GM12878 (cell line): ENCODE results near the gene ALKBH1. TPM values are rescaled to one million over a fixed set of nuclear protein-coding genes. Genes with fewer than 3 reads are reported as not detected.

Source experiments
- ATAC-seq: fragments of 200-7000 bp; cut with Tn5 transposase; 3 replicates; pipeline ENCODE4 v1.9.1; 2020; ENCODE audit warnings: mild to moderate bottlenecking, moderate library complexity
- BruUV-seq: library from RNA; stranded (reverse); fragments of 400-500 nt; replicated peaks from 2 replicates; lab custom pipeline; 2021; lab: Mats Ljungman, UMichigan
- CTCF ChIA-PET: fragments of 300-600 bp; sonication (Branson Sonifier 250); formaldehyde crosslinking; extraction: SDS; loops from one replicate; lab custom pipeline; 2021; ENCODE audit warnings: inconsistent platforms; lab: Yijun Ruan, JAX
- POLR2A ChIA-PET: fragments of 350-600 bp; formaldehyde crosslinking; extraction: SDS; loops from one replicate; lab custom pipeline; 2021; ENCODE audit warnings: inconsistent platforms; lab: Charles Lee
- RAD21 ChIA-PET: fragments of 300-600 bp; sonication (Branson Sonifier 250); formaldehyde crosslinking; loops from one replicate; lab custom pipeline; 2023; ENCODE audit warnings: antibody characterized with exemption; ENCODE audit not compliant: unreplicated experiment; lab: Charles Lee
- SMC1A ChIA-PET: fragments of 300-600 bp; sonication (Branson Sonifier 250); formaldehyde crosslinking; loops from one replicate; lab custom pipeline; 2023; ENCODE audit not compliant: unreplicated experiment, uncharacterized antibody; lab: Charles Lee
- DNase-seq: peaks from one replicate; pipeline ENCODE4 v3.0.0-alpha.2; 2011; ENCODE audit warnings: low read depth, low spot score
- FAIRE-seq: peaks from 3 replicates; lab custom pipeline; 2011; peaks lifted over from hg19 to GRCh38; lab: Jason Lieb, UNC
- H2AFZ ChIP-seq: 2 replicates; pipeline ENCODE4 v1.6.0; 2011; ENCODE audit warnings: low read depth, low read length, control low read depth; ENCODE audit not compliant: control insufficient read depth
- H3K27ac ChIP-seq: 2 replicates; pipeline ENCODE4 v1.5.1; 2011; ENCODE audit warnings: control low read depth; ENCODE audit not compliant: control insufficient read depth, insufficient read depth
- H3K27me3 ChIP-seq, 2 experiments: replicated peaks in 1 of 2; 2 replicates each; pipeline versions ENCODE4 v1.6.0 to v1.6.1; 2011; ENCODE audit warnings: low read length in 1 of 2; ENCODE audit not compliant: control insufficient read depth in 2 of 2, insufficient read depth in 2 of 2
- H3K36me3 ChIP-seq, 2 experiments: 2 replicates each; pipeline ENCODE4 v1.5.1; 2011; ENCODE audit warnings: low read length in 1 of 2; ENCODE audit not compliant: control insufficient read depth in 2 of 2, insufficient read depth in 2 of 2
- H3K4me1 ChIP-seq: 2 replicates; pipeline ENCODE4 v1.6.1; 2011; ENCODE audit warnings: mild to moderate bottlenecking, low read length, moderate library complexity, mixed read lengths; ENCODE audit not compliant: control insufficient read depth, insufficient read depth
- H3K4me2 ChIP-seq: 2 replicates; pipeline ENCODE4 v1.6.0; 2011; ENCODE audit warnings: control low read depth; ENCODE audit not compliant: control insufficient read depth, insufficient read depth
- H3K4me3 ChIP-seq: fragments of 200-600 bp; sonication (generic); 2 replicates; pipeline ENCODE4 v1.5.1; 2016
- H3K79me2 ChIP-seq: 2 replicates; pipeline ENCODE4 v1.6.0; 2011; ENCODE audit warnings: low read length; ENCODE audit not compliant: control insufficient read depth, insufficient read depth
- H3K9ac ChIP-seq: 2 replicates; pipeline ENCODE4 v1.8.0; 2011; ENCODE audit warnings: low read length, control low read depth, mixed read lengths; ENCODE audit not compliant: control insufficient read depth, insufficient read depth
- H3K9me3 ChIP-seq: replicated peaks from 3 replicates; pipeline ENCODE4 v1.5.1; 2011; ENCODE audit warnings: mild to moderate bottlenecking, low read length; ENCODE audit not compliant: control insufficient read depth, insufficient read depth
- H4K20me1 ChIP-seq: 2 replicates; pipeline ENCODE4 v1.6.0; 2011; ENCODE audit not compliant: control insufficient read depth, insufficient read depth
- CHD2 ChIP-seq: IDR thresholded peaks from 2 replicates; pipeline ENCODE4 v1.6.1; 2011; ENCODE audit warnings: low read depth, low read length, improper control_type of control experiment, borderline replicate concordance
- CHD4 ChIP-seq: fragments of 200-600 bp; sonication (generic); IDR thresholded peaks from 2 replicates; pipeline ENCODE4 v1.6.1; 2016; ENCODE audit warnings: mild to moderate bottlenecking
- ELK1 ChIP-seq: IDR thresholded peaks from 2 replicates; pipeline ENCODE4 v1.6.1; 2012; ENCODE audit warnings: low read depth, low read length, improper control_type of control experiment
- ESRRA ChIP-seq: IDR thresholded peaks from 2 replicates; pipeline ENCODE4 v1.6.1; 2012; ENCODE audit warnings: mild to moderate bottlenecking, low read length, improper control_type of control experiment
- FOXK2 ChIP-seq: fragments of 450-650 bp; IDR thresholded peaks from 2 replicates; pipeline ENCODE4 v1.6.1; 2017; ENCODE audit warnings: mild to moderate bottlenecking, moderate library complexity
- JUND ChIP-seq: IDR thresholded peaks from 2 replicates; pipeline ENCODE4 v1.6.1; 2012; ENCODE audit warnings: low read depth, mild to moderate bottlenecking, low read length, improper control_type of control experiment, moderate library complexity
- LARP7 ChIP-seq: fragments of 450-650 bp; IDR thresholded peaks from 2 replicates; pipeline ENCODE4 v1.6.1; 2017; ENCODE audit warnings: mild to moderate bottlenecking
- POLR2A ChIP-seq: IDR thresholded peaks from 2 replicates; pipeline ENCODE4 v1.6.1; 2011; ENCODE audit warnings: low read depth, mild to moderate bottlenecking, low read length
- POLR2AphosphoS5 ChIP-seq: IDR thresholded peaks from 2 replicates; pipeline ENCODE4 v1.6.1; 2011; ENCODE audit warnings: mild to moderate bottlenecking, low read length, inconsistent platforms
- STAT3 ChIP-seq: IDR thresholded peaks from 2 replicates; pipeline ENCODE4 v1.6.1; 2011; ENCODE audit warnings: low read depth, low read length, improper control_type of control experiment
- TARDBP ChIP-seq: IDR thresholded peaks from 2 replicates; pipeline ENCODE4 v1.6.1; 2016; ENCODE audit warnings: borderline replicate concordance
- ZBED1 ChIP-seq: IDR thresholded peaks from 2 replicates; pipeline ENCODE4 v1.6.1; 2016; ENCODE audit warnings: borderline replicate concordance
- ZNF207 ChIP-seq: fragments of 450-650 bp; IDR thresholded peaks from 2 replicates; pipeline ENCODE4 v1.6.1; 2014; ENCODE audit warnings: antibody characterized with exemption, mild to moderate bottlenecking, borderline replicate concordance
- WGBS: methylation state at CpG from one replicate; pipeline ENCODE4 v1.1.6; 2016; ENCODE audit warnings: low lambda C conversion rate; ENCODE audit not compliant: insufficient replicate concordance, insufficient coverage; ENCODE audit errors: missing lambda C conversion rate; 5-methylcytosine and 5-hydroxymethylcytosine counted together
- in situ Hi-C: fragments of 300-500 bp; cut with MboI; formaldehyde crosslinking; loops from 9 replicates; pipeline ENCODE4 v1.14.3; 2018; ENCODE audit warnings: mixed read lengths
- intact Hi-C: fragments of 100-400 bp; cut with micrococcal nuclease; formaldehyde crosslinking; loops from one replicate; pipeline ENCODE4 v1.14.2; 2022; ENCODE audit not compliant: unreplicated experiment
- polyA plus RNA-seq, 11 experiments: library from polyadenylated mRNA; depleted of rRNA in 4 of 11; unstranded in 6 of 11; stranded (reverse) in 5 of 11; fragments of >200 nt; fragmentation: Nextera tagmentation in 4 of 11; fragmentation: Illumina TruSeq in 1 of 11; extraction: Ambion mirVana in 4 of 11; extraction: Trizol in 1 of 11; gene quantifications; 1 replicate in 1 of 11; 2 replicates in 10 of 11; pipeline versions ENCODE4 v1.2.1 to v1.2.3, GENCODE V29; 2011 to 2016; ENCODE audit warnings: inconsistent platforms in 2 of 11, missing spikeins in 2 of 11, low read depth in 1 of 11
- total RNA-seq, 4 experiments: library from RNA; depleted of rRNA in 3 of 4; stranded (reverse); fragments of >200 nt in 3 of 4; fragmentation: Illumina TruSeq in 1 of 4; extraction: Trizol in 1 of 4; gene quantifications; 2 replicates each; pipeline versions ENCODE4 v1.2.1 to v1.2.3, GENCODE V29; 2013 to 2021
- TF ChIP-seq, protein P1 (sequence below): fragments of 450-650 bp; formaldehyde crosslinking; IDR thresholded peaks from 2 replicates; pipeline ENCODE4 v1.4.0; 2020; ENCODE audit warnings: mild to moderate bottlenecking, moderate library complexity

The ALKBH1 gene
- total and polyA plus RNA-seq, 10 of the 15 experiments (the other 5 are each of a cell fraction or from before 2014, with no cell fraction given): 6.5 to 24.1 (median 17.0) TPM

DNA sequence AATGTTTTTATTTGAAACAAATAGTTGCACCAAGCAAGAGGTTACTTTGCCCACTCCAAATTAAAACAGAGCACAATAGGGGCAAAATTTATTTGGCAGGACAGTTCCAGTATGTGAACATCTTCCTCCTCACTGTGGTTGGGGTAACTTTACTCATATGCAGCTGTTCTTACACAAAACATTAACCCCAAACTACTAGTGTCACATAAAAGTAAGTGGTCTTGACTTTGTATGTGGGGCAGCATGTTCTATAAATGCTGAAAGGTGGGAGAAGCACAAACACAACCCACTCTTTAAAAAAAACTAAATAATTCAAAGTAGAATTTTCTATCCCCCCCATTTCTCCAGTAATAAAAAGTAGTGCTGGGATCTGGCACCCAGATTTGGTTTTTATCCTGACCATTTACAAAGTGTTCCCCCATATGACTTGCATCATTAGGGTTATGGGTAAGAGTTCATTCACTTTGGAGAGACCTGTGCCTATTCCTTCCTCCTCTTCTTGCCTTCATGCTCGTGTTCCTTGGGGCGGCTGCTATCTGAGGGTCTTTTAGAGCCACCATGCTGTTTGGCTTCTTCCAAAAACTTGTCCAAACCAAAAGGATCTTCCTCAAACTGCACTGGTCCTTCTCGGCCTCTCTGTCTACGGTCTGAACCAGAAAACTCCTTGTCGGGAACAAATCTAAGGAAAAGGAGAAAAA, 9.9 kb upstream of the ALKBH1 start:
- ChIA-PET RAD21 (interaction anchor here (1.3 kb wide), 1 partner anchor 83 kb away, joined by 5 read pairs; the partner anchor contains the start of gene ADCK1), POLR2A (no interaction called here), CTCF (no interaction called here), SMC1A (no interaction called here)
- Histone ChIP-seq H3K4me2 (no peak overlapping the region), H3K4me1 (no peaks in the 10 kb centered on the region), H2AFZ (no peak overlapping the region), H3K27me3 (no peaks in the 10 kb centered on the region), H3K79me2 (peaks cover 11% of the 10 kb centered on the region), H3K4me3 (no peak overlapping the region), H3K9ac (no peak overlapping the region), H4K20me1 (no peaks in the 10 kb centered on the region), H3K36me3 (peaks cover 7 to 30% of the 10 kb centered on the region in 2 experiments), H3K9me3 (no peaks in the 10 kb centered on the region), H3K27ac (no peak overlapping the region)
- intact Hi-C loops: no loop called here
- in situ Hi-C loops: no loop called here
- no peak for FAIRE-seq
- TSS peak; percentile 86 for BruUV-seq
- DNase-seq: no peak
- TF ChIP-seq LARP7: no peak
- TF ChIP-seq POLR2AphosphoS5: peak; percentile 48; the same call in 1 of the 2 replicates
- no peak for TF ChIP-seq JUND
- WGBS: 94% methylated on average over 5 of the region's 5 CpGs
- no peak for ATAC-seq

DNA sequence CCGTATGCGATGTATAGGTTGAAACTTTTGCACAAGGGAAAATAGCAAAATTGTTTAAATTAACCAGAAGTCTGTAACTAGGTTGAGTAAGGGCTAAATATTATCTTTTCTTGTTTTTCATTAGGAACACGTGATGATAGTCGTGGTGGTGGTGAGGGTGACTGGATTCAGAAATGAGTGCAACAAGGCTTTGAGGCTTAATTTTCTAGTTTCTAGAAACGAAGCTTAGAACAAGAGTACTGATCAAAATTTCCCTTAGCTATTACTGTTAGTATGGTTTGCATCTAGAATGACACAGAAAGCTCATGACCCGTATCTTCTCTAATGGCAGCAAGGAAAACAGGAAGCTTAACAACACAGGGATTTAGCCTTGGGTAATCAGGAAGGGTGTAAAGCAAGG, 7.1 kb upstream of the ALKBH1 start:
- Histone ChIP-seq H3K4me1 (no peaks in the 10 kb centered on the region), H3K79me2 (peaks cover 27% of the 10 kb centered on the region), H3K27ac (no peak overlapping the region), H3K9me3 (no peaks in the 10 kb centered on the region), H4K20me1 (no peaks in the 10 kb centered on the region), H3K4me3 (no peak overlapping the region), H3K4me2 (no peak overlapping the region), H2AFZ (no peak overlapping the region), H3K36me3 (peaks cover 7 to 24% of the 10 kb centered on the region in 2 experiments), H3K27me3 (no peaks in the 10 kb centered on the region), H3K9ac (no peak overlapping the region)
- ChIA-PET SMC1A (no interaction called here), RAD21 (no interaction called here), CTCF (no interaction called here), POLR2A (no interaction called here)
- ATAC-seq: peak; percentile 62
- no peak for DNase-seq
- no peak for FAIRE-seq
- intact Hi-C loops (no loop called here), in situ Hi-C loops (no loop called here)
- WGBS: 48% methylated on average over 6 of the region's 6 CpGs
- no TSS peak for BruUV-seq
- TF ChIP-seq ELK1 (no peak), TARDBP (no peak), ZBED1 (no peak), POLR2A (no peak), CHD2 (no peak), ESRRA (no peak), STAT3 (no peak), CHD4 (no peak), FOXK2 (no peak), ZNF207 (no peak)
- TF ChIP-seq, protein P1, sequence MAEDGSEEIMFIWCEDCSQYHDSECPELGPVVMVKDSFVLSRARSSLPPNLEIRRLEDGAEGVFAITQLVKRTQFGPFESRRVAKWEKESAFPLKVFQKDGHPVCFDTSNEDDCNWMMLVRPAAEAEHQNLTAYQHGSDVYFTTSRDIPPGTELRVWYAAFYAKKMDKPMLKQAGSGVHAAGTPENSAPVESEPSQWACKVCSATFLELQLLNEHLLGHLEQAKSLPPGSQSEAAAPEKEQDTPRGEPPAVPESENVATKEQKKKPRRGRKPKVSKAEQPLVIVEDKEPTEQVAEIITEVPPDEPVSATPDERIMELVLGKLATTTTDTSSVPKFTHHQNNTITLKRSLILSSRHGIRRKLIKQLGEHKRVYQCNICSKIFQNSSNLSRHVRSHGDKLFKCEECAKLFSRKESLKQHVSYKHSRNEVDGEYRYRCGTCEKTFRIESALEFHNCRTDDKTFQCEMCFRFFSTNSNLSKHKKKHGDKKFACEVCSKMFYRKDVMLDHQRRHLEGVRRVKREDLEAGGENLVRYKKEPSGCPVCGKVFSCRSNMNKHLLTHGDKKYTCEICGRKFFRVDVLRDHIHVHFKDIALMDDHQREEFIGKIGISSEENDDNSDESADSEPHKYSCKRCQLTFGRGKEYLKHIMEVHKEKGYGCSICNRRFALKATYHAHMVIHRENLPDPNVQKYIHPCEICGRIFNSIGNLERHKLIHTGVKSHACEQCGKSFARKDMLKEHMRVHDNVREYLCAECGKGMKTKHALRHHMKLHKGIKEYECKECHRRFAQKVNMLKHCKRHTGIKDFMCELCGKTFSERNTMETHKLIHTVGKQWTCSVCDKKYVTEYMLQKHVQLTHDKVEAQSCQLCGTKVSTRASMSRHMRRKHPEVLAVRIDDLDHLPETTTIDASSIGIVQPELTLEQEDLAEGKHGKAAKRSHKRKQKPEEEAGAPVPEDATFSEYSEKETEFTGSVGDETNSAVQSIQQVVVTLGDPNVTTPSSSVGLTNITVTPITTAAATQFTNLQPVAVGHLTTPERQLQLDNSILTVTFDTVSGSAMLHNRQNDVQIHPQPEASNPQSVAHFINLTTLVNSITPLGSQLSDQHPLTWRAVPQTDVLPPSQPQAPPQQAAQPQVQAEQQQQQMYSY (CRISPR knock-in tag): no peak
